ENCODE data around the gene ADGRL3.

DNA sequence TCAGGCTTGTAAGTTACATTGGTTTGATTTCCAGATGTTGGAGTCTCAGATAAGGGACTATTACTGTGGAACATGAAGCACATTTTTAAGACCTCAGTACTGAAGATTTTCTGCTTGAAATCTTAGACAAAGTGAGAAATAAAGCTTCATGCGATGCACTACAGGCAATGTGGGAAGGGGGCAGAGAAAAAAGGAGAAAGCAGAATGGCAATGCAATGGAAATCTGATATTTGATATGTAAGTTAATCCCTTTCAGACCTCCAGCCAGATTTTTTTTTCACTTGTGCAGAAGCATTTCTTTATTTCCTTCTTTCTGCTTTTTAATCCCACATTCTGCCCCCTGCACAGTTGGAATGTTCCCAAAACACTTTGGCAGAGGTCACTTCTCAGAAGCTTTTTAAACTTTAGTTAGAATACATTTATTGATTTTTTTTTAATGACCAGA, 174.3 kb downstream of the ADGRL3 start:
- TF ChIP-seq, protein P1, sequence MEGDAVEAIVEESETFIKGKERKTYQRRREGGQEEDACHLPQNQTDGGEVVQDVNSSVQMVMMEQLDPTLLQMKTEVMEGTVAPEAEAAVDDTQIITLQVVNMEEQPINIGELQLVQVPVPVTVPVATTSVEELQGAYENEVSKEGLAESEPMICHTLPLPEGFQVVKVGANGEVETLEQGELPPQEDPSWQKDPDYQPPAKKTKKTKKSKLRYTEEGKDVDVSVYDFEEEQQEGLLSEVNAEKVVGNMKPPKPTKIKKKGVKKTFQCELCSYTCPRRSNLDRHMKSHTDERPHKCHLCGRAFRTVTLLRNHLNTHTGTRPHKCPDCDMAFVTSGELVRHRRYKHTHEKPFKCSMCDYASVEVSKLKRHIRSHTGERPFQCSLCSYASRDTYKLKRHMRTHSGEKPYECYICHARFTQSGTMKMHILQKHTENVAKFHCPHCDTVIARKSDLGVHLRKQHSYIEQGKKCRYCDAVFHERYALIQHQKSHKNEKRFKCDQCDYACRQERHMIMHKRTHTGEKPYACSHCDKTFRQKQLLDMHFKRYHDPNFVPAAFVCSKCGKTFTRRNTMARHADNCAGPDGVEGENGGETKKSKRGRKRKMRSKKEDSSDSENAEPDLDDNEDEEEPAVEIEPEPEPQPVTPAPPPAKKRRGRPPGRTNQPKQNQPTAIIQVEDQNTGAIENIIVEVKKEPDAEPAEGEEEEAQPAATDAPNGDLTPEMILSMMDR (IDR thresholded peaks at IDR 0.05; ENCODE audit: borderline replicate concordance, extremely low read depth, low read length, poor library complexity, severe bottlenecking), result no peak
- TF ChIP-seq EZH2 (IDR thresholded peaks at IDR 0.05; ENCODE audit: borderline replicate concordance, low read depth, low read length, severe bottlenecking), result no peak
